Measurements from ENCODE around the gene SMAP2.

DNA sequence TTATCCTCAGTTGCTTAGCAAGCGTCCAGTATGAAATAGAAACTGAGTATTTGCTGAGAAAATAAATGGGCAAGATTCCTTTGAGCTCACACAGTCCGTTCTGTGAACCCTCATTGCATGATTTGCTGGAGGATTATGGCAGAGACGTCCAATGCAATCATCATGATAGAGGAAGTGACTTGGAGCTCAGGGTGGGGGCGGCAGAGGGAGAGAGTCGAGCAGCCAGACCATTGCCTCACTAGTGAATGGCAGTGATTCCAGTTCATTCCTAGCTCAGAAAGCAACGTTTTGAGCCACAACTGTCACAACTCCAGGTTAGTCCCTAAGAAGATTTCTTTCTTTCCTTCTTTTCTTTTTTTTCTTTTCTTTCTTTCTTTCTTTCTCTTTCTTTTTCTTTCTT is 28.9 kb upstream of the SMAP2 start:
- TF ChIP-seq, protein P1, sequence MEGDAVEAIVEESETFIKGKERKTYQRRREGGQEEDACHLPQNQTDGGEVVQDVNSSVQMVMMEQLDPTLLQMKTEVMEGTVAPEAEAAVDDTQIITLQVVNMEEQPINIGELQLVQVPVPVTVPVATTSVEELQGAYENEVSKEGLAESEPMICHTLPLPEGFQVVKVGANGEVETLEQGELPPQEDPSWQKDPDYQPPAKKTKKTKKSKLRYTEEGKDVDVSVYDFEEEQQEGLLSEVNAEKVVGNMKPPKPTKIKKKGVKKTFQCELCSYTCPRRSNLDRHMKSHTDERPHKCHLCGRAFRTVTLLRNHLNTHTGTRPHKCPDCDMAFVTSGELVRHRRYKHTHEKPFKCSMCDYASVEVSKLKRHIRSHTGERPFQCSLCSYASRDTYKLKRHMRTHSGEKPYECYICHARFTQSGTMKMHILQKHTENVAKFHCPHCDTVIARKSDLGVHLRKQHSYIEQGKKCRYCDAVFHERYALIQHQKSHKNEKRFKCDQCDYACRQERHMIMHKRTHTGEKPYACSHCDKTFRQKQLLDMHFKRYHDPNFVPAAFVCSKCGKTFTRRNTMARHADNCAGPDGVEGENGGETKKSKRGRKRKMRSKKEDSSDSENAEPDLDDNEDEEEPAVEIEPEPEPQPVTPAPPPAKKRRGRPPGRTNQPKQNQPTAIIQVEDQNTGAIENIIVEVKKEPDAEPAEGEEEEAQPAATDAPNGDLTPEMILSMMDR (conservative IDR thresholded peaks at IDR 0.05 in 1 of 2, IDR thresholded peaks at IDR 0.05 in 1 of 2; ENCODE audit: low read depth in 1 of 2, low read length in 2 of 2): no peak
- no peak for TF ChIP-seq EZH2 (IDR thresholded peaks at IDR 0.05; ENCODE audit: low read length, missing control alignments)

Data from fibroblast of lung (primary cell).